Epithelial cell of proximal tubule (primary cell): ENCODE results near the gene PCDHAC1. TPM values are rescaled to one million over a fixed set of nuclear protein-coding genes. Genes with fewer than 3 reads are reported as not detected.
A peak's percentile ranks its signal among the peaks of the same experiment; 100 is the strongest.

Source experiments
- DNase-seq: peaks from one replicate; pipeline ENCODE4 v3.0.0-alpha.2; 2011; ENCODE audit warnings: low read depth
- H3K4me3 ChIP-seq: 2 replicates; pipeline ENCODE4 v1.5.1; 2011; ENCODE audit warnings: low read depth, mild to moderate bottlenecking, low read length
- total RNA-seq: library from RNA; depleted of rRNA; stranded (reverse); fragments of >200 nt; gene quantifications from 2 replicates; pipeline ENCODE4 v1.2.3, GENCODE V29; 2015
- TF ChIP-seq, protein P1 (sequence below): conservative IDR thresholded peaks from 2 replicates; pipeline ENCODE4 v1.5.1; 2012; ENCODE audit warnings: low read depth, mild to moderate bottlenecking, low read length

PCDHAC1 gene
- total RNA-seq, 1 donor from 2014 or later, result not detected

DNA sequence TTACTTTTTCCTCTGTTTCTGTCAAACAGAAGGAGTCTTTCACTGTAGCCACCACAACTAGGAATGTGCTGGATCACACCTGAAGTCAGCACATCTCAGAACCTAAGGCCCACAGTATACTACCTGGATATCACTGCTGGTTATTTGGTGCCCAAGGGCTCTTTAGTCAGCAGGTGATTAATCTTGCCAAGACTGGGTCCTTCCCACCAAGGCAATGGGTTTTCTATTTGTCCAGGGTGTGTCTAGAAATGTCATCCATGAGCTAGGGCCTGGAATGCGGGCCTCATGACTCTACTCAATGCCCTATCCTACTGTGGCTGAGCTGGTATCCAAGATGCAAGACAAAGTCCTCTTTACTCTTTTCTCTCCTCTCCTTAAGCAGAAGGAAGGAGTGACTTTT is 9.8 kb upstream of the PCDHAC1 start:
- no peak overlapping the region for H3K4me3 ChIP-seq
- TF ChIP-seq, protein P1, sequence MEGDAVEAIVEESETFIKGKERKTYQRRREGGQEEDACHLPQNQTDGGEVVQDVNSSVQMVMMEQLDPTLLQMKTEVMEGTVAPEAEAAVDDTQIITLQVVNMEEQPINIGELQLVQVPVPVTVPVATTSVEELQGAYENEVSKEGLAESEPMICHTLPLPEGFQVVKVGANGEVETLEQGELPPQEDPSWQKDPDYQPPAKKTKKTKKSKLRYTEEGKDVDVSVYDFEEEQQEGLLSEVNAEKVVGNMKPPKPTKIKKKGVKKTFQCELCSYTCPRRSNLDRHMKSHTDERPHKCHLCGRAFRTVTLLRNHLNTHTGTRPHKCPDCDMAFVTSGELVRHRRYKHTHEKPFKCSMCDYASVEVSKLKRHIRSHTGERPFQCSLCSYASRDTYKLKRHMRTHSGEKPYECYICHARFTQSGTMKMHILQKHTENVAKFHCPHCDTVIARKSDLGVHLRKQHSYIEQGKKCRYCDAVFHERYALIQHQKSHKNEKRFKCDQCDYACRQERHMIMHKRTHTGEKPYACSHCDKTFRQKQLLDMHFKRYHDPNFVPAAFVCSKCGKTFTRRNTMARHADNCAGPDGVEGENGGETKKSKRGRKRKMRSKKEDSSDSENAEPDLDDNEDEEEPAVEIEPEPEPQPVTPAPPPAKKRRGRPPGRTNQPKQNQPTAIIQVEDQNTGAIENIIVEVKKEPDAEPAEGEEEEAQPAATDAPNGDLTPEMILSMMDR, result no peak
- DNase-seq, result no peak

DNA sequence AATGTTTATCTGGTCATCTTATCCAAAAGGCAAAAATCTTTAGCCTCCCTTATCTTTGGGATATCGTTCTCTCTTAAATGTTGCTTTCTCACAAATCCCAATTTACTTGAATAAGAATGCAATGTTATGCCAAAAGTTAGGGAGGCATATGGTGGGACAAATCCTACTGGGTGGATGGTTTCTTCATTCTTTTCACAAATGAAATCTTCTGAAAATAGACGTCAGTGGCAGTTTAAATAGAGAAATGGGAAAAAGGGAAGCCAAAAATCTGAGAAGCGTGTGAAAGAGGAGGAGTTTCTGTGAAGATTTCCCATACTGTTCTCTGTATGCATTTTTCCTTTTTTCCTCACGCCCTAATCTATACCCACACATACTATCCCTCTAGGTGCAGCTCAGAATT is 2.5 kb upstream of the PCDHAC1 start:
- TF ChIP-seq, protein P1, result no peak
- no peak overlapping the region for H3K4me3 ChIP-seq
- DNase-seq, result no peak

DNA sequence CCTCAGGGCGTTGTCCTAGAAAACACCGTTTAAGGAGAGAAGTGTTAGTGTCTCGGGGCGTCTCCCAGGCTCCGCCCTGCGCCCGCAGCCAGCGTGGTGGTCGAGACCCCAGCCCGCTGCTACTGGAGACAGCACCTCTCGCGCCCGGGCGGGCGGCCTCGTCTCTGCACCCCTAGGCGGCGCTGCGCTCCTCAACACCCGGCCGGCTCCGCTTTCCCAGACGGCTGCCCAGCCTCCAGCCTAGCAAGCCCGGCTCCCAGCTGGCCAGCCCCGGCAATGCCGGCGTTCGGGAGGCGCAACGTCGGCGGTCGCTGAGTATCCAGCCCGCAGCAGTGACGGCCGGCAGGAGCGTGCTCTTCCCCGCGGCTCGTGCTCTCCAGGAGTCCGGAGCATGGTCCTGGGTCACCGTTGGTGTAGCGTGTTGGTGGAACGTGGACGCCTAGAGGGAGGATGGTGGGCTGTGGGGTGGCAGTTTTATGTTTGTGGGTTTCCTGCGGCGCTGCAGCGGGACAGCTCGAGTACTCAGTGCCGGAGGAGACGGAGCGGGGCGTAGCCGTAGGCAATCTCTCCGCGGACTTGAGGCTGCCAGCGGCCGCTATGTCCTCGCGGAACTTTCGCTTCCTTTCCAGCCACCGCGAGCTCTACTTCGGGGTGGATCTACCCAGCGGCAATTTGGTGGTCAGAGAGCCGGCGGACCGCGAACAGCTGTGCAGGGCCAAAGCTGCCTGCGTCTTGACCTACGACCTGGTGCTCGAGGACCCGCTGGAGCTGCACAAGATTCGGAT is 536 bp downstream of the PCDHAC1 start:
- DNase-seq, result no peak
- TF ChIP-seq, protein P1, result peak; percentile 65
- peak overlapping the region; percentile 59 for H3K4me3 ChIP-seq

DNA sequence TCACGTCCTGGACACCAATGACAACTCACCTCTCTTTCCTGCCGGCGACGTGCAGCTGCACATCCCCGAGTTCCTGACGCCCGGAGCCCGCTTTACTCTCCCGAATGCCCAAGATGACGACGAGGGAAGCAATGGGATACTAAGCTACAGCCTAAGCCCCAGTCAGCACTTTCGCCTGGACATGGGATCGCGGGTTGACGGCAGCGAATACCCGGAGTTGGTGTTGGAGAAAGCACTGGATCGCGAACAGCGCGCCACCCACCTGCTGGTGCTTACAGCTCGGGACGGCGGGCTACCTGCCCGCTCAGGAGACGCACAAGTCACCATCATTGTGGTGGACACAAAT is 1.1 kb downstream of the PCDHAC1 start:
- H3K4me3 ChIP-seq, result peak overlapping the region; percentile 59
- no peak for DNase-seq
- TF ChIP-seq, protein P1, result no peak

DNA sequence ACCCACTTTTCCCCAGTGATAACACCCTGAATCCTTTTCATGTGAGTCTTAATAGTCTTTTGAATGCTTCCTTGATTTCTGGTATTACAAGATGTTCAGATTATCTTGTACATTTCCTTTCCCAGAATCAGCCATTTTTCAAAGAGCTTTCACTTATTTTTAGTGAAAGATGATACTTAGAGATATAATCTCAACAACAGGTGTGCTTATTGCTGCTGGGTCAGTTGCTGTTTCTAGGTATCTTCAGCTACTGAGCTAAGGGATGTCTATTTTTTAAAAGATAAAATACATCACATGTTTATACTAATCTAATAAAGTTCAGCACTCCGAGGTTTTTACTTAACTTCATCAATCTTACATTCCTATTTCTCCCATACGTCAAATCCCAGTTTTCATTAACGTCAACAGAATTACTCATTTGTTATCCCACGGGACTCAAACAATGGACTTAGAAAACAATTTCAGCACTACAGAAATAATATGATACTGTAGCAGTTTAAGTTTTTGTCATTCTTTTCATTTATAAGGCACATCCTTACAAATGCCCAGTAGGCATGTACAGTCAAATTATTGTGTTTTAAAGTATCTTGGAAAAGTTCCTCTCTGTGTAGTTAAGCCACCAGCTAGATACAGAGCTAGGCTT is 9.0 kb downstream of the PCDHAC1 start:
- DNase-seq, result no peak
- H3K4me3 ChIP-seq, result no peak overlapping the region
- TF ChIP-seq, protein P1, result no peak

DNA sequence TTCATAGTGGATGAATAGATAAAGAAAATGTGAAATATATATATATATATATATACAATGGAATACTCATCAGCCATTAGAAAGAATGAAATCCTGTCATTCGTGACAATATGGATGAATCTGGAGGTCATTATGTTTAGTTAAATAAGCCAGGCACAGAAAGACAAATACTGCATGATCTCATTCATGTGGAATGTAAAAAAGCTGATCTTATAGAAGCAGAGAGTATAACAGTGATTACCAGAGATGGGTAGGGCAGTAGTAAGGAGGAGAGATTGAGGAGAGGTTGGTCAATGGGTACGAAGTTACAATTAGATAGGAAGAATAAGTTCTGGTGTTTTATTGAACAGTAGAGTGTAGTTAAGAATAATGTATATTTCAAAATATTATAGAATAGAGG is 20.5 kb downstream of the PCDHAC1 start:
- H3K4me3 ChIP-seq, result no peak overlapping the region
- TF ChIP-seq, protein P1, result no peak
- DNase-seq, result no peak
